NT2/D1 (cell line): Measurements from ENCODE around the gene SEPTIN14.
"Not testable (repeated sequence)": the region's sequence is repeated elsewhere in the genome, so short reads cannot be mapped to it uniquely, and the experiment has no call there.

Source experiments
- DNase-seq: peaks from one replicate; pipeline ENCODE4 v3.0.0-alpha.2; 2011; ENCODE audit warnings: low read depth, low spot score
- H3K27me3 ChIP-seq: 2 replicates; pipeline ENCODE4 v1.6.0; 2011; ENCODE audit warnings: mild to moderate bottlenecking; ENCODE audit not compliant: insufficient read length, insufficient read depth
- H3K36me3 ChIP-seq: 2 replicates; pipeline ENCODE4 v1.6.1; 2011; ENCODE audit warnings: mild to moderate bottlenecking, low read length, mixed read lengths; ENCODE audit not compliant: insufficient read depth, insufficient read length
- H3K4me1 ChIP-seq: 2 replicates; pipeline ENCODE4 v1.5.1; 2011; ENCODE audit not compliant: insufficient read depth, insufficient read length
- H3K4me3 ChIP-seq: 2 replicates; pipeline ENCODE4 v1.5.1; 2011; ENCODE audit warnings: low read depth; ENCODE audit not compliant: insufficient read length
- H3K9ac ChIP-seq: 2 replicates; pipeline ENCODE4 v1.6.0; 2011; ENCODE audit warnings: low read depth; ENCODE audit not compliant: insufficient read length
- H3K9me3 ChIP-seq: 2 replicates; pipeline ENCODE4 v1.5.1; 2011; ENCODE audit warnings: mild to moderate bottlenecking, low read length; ENCODE audit not compliant: insufficient read depth
- SUZ12 ChIP-seq: IDR thresholded peaks from 2 replicates; pipeline ENCODE4 v1.6.1; 2011; ENCODE audit not compliant: insufficient read length, insufficient read depth; ENCODE audit errors: extremely low read depth
- YY1 ChIP-seq: IDR thresholded peaks from 2 replicates; pipeline ENCODE4 v1.6.1; 2011; ENCODE audit not compliant: insufficient read length, insufficient read depth
- ZNF274 ChIP-seq: IDR thresholded peaks from 2 replicates; pipeline ENCODE4 v1.6.1; 2011; ENCODE audit warnings: mild to moderate bottlenecking, low read depth, low read length

Gene SEPTIN14

DNA sequence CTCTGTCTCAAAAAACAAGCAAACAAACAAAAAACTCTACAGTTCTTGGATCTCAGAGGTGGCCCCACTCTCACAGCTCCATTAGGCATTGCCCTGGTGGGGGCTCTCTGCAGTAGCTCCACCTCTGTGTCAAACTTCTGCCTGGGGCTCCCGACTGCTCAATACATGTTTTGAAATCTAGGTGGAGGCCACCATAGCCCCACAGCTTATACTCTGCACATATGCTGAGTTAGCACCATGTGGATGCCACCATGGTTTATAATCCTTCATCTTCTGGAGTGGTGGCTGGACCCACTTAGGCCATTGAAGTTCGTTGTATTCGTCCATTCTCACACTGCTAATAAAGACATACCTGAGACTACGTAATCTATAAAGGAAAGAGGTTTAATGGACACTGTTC lies 78.4 kb downstream of the SEPTIN14 start:
- Histone ChIP-seq H3K27me3 (no peaks in the 10 kb centered on the region), H3K4me3 (no peak overlapping the region), H3K9ac (no peak overlapping the region), H3K36me3 (no peaks in the 10 kb centered on the region), H3K4me1 (no peaks in the 10 kb centered on the region), H3K9me3 (no peaks in the 10 kb centered on the region)
- no peak for DNase-seq
- TF ChIP-seq SUZ12 = no peak
- TF ChIP-seq ZNF274 = no peak
- no peak for TF ChIP-seq YY1

- peak; percentile 9 for DNase-seq
- H3K9me3 ChIP-seq = no peaks in the 10 kb centered on the region
- H3K4me1 ChIP-seq = peaks cover 2% of the 10 kb centered on the region
- TF ChIP-seq SUZ12 = no peak
- TF ChIP-seq ZNF274 = no peak
- TF ChIP-seq YY1 = no peak
- no peaks in the 10 kb centered on the region for H3K27me3 ChIP-seq
- no peak overlapping the region for H3K4me3 ChIP-seq
- no peaks in the 10 kb centered on the region for H3K36me3 ChIP-seq
- no peak overlapping the region for H3K9ac ChIP-seq
These were observed 83.9 kb downstream of the SEPTIN14 start for GRCh38 chr7:55778631-55779030.

GRCh38 chr7:55776196-55776595 lies 86.4 kb downstream of the SEPTIN14 start:
- DNase-seq = no peak
- H3K36me3 ChIP-seq = no peaks in the 10 kb centered on the region
- H3K27me3 ChIP-seq = no peaks in the 10 kb centered on the region
- no peak overlapping the region for H3K4me3 ChIP-seq
- no peak for TF ChIP-seq YY1
- TF ChIP-seq SUZ12 = no peak
- no peak for TF ChIP-seq ZNF274
- no peaks in the 10 kb centered on the region for H3K9me3 ChIP-seq
- H3K4me1 ChIP-seq = peaks cover 2% of the 10 kb centered on the region
- no peak overlapping the region for H3K9ac ChIP-seq

DNA sequence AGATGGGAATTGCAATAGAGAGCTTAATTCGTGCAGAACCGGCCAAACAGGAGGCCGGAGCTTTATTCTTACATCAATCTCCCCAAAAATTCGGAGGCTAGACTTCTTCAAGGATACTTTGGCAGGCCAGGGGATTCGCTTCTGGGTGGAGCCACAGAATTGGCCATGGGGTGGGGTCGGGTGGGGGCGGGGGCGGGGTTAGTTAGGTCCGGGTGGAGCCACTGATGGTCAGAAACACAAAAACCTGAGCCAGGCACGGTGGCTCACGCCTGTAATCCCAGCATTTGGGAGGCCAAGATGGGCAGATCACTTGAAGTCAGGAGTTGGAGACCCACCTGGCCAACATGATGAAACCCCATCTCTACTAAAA lies 87.5 kb downstream of the SEPTIN14 start:
- no peak for DNase-seq
- H3K4me3 ChIP-seq = peak overlapping the region; percentile 11
- H3K9me3 ChIP-seq = no peaks in the 10 kb centered on the region
- peak overlapping the region; percentile 42 for H3K9ac ChIP-seq
- TF ChIP-seq SUZ12 = no peak
- no peak for TF ChIP-seq YY1
- TF ChIP-seq ZNF274 = no peak
- H3K4me1 ChIP-seq = peaks cover 2% of the 10 kb centered on the region
- no peaks in the 10 kb centered on the region for H3K27me3 ChIP-seq
- H3K36me3 ChIP-seq = no peaks in the 10 kb centered on the region

GRCh38 chr7:55774327-55775050 lies 88.1 kb downstream of the SEPTIN14 start:
- Histone ChIP-seq H3K9ac (peak overlapping the region; percentile 42), H3K4me1 (peaks cover 2% of the 10 kb centered on the region), H3K9me3 (no peaks in the 10 kb centered on the region), H3K27me3 (no peaks in the 10 kb centered on the region), H3K4me3 (peak overlapping the region; percentile 11), H3K36me3 (no peaks in the 10 kb centered on the region)
- no peak for DNase-seq
- TF ChIP-seq SUZ12 (no peak), ZNF274 (no peak), YY1 (no peak)

GRCh38 chr7:55770778-55771177 lies 91.8 kb downstream of the SEPTIN14 start:
- Histone ChIP-seq H3K4me1 (peaks cover 2% of the 10 kb centered on the region), H3K27me3 (no peaks in the 10 kb centered on the region), H3K9ac (no peak overlapping the region), H3K36me3 (no peaks in the 10 kb centered on the region), H3K9me3 (no peaks in the 10 kb centered on the region), H3K4me3 (no peak overlapping the region)
- TF ChIP-seq SUZ12 = no peak
- no peak for TF ChIP-seq YY1
- no peak for TF ChIP-seq ZNF274
- no peak for DNase-seq

DNA sequence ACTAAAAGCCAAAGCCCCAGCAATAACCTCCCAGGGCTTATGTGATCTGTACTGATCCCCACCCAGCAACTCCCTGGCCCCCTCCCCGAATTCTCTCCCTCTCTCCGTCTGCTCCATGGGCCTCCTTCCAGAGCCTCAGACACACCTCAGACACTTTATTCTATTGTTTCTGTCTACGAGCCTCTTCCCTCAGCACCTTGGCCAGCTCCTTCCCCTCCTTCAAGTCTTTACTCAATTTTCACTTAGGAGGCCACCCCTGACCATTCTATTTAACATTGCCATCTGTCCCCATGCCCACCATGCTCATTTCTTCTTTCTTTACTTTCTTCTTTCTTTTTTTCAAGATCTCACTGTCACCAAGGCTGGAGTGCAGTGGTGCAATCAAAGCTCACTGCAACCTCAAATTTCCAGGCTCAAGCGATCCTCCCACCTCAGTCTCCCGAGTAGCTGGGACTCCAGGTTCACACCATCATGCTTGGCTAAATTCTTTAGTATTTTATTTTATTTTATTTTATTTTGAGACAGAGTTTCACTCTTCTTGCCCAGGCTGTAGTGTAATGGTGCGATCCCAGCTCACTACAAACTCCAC lies 109.2 kb downstream of the SEPTIN14 start:
- not testable (repeated sequence) for H3K27me3 ChIP-seq, H3K9ac ChIP-seq, H3K4me3 ChIP-seq, H3K9me3 ChIP-seq, DNase-seq, H3K36me3 ChIP-seq, H3K4me1 ChIP-seq

DNA sequence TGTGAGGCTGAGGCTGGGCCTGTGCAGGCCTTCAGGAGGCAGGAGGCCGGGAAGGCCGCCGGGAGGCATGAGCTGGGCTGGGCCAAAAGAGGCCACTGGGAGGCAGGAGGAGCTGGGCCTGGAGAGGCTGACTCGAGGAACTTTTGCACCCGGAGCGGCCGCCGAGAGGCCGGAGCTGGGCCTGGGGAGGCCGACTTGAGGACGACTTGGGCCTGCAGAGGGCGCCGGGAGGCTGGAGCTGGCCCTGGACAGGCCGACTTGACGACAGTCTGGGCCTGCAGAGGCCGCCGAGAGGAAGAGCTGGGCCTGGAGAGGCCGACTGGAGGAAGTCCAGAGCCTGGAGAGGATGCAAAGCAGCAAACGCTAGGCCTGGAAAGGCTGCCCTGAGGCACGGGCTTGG lies 117.8 kb downstream of the SEPTIN14 start:
- not testable (repeated sequence) for H3K9ac ChIP-seq, H3K4me1 ChIP-seq, H3K27me3 ChIP-seq, H3K4me3 ChIP-seq, H3K9me3 ChIP-seq, H3K36me3 ChIP-seq
- DNase-seq = peak; percentile 20
